Prostate gland (tissue), 2 donors: Measurements from ENCODE around the gene DIAPH2.

ENCODE experiments used
- POLR2A ChIP-seq: fragments of 450-650 bp; IDR thresholded peaks from one replicate; pipeline ENCODE4 v1.6.1; 2016; ENCODE audit warnings: antibody characterized with exemption, mild to moderate bottlenecking
- POLR2AphosphoS5 ChIP-seq: sonication (generic); formaldehyde crosslinking; IDR thresholded peaks from one replicate; pipeline ENCODE4 v1.6.1; 2017; ENCODE audit warnings: antibody characterized with exemption
- TF ChIP-seq, protein P1 (sequence below), 4 experiments: fragments of 200-600 bp in 2 of 4; fragments of 450-650 bp in 2 of 4; sonication (generic) in 2 of 4; IDR thresholded peaks; 1 replicate in 3 of 4; 2 replicates in 1 of 4; pipeline ENCODE4 v1.5.1; 2016 to 2019; ENCODE audit warnings: antibody characterized with exemption in 4 of 4, mild to moderate bottlenecking in 2 of 4, moderate library complexity in 2 of 4

DNA sequence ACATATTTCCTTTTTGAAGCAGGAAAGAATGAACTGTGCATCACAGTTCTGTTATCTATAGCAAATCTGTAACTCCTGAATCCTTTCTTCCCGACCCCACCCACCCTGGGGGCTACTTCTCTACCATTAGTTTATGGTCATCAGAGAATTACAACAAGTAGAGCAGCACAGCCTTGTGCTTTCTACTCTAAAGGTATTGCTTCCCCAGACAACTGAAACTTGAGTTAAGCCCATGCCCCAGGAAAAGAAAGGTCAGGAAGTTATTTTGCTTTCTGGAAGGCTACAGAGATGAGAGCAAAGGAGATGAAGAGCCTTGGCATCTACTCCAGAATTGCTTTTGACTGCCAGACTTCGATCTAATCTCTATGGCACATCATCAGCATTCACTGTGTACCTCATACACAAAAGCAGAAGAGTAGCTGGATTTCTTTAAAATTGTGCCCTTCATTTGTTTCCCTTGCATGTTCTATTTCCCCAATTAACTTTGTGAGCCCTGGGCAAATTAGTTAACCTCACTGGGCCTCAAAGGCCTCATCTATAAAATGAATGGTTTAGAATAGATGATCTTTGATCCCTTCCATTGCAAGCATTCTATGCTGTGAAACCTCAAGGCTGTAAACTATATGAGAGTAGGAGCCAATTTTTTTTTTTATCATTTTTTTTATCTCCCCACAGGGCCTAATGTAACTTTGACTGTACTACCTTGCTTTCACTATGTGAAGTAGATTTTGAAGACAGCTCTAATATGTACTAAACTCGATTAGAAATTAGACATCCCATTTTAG lies 794.7 kb downstream of the DIAPH2 start:
- TF ChIP-seq, protein P1, sequence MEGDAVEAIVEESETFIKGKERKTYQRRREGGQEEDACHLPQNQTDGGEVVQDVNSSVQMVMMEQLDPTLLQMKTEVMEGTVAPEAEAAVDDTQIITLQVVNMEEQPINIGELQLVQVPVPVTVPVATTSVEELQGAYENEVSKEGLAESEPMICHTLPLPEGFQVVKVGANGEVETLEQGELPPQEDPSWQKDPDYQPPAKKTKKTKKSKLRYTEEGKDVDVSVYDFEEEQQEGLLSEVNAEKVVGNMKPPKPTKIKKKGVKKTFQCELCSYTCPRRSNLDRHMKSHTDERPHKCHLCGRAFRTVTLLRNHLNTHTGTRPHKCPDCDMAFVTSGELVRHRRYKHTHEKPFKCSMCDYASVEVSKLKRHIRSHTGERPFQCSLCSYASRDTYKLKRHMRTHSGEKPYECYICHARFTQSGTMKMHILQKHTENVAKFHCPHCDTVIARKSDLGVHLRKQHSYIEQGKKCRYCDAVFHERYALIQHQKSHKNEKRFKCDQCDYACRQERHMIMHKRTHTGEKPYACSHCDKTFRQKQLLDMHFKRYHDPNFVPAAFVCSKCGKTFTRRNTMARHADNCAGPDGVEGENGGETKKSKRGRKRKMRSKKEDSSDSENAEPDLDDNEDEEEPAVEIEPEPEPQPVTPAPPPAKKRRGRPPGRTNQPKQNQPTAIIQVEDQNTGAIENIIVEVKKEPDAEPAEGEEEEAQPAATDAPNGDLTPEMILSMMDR (IDR thresholded peaks at IDR 0.05): no peak
- TF ChIP-seq POLR2A: no peak
- TF ChIP-seq POLR2AphosphoS5: no peak
